Measurements from ENCODE around the gene ADTRP.

DNA sequence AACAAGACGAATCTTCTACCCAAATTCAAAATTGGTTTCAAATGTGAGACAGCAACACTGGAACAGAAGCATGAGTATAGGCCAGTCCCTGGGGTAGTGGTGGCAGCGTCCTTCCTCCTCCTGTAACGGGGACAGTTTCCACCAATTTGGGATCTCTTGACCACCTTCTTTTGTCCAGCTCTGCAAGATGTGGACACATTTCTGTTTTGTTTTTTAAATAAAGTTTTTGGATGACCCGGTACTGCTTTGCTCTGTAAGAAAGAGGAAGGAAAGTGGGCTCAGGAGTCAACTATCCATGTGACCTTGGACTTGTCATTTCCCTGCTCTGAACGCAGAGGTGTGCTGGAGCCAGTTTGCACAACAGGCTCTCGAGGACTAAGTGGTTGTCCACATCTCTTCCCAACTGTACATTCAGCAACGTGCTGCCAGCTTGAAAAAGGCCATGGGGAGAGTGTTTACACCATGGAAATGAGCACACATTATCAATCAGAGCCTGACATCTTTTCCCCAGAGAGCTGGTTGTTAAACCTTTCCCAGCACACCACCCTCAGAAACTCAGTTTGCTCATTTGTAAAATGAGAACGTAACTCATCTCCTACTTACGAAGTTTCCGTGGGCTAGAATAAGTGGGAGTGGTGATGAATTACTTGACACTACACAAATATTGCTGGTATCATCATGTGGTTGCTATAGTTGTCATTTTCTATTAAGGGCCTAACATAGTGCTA, 66.5 kb downstream of the ADTRP start:
- TF ChIP-seq, protein P1, sequence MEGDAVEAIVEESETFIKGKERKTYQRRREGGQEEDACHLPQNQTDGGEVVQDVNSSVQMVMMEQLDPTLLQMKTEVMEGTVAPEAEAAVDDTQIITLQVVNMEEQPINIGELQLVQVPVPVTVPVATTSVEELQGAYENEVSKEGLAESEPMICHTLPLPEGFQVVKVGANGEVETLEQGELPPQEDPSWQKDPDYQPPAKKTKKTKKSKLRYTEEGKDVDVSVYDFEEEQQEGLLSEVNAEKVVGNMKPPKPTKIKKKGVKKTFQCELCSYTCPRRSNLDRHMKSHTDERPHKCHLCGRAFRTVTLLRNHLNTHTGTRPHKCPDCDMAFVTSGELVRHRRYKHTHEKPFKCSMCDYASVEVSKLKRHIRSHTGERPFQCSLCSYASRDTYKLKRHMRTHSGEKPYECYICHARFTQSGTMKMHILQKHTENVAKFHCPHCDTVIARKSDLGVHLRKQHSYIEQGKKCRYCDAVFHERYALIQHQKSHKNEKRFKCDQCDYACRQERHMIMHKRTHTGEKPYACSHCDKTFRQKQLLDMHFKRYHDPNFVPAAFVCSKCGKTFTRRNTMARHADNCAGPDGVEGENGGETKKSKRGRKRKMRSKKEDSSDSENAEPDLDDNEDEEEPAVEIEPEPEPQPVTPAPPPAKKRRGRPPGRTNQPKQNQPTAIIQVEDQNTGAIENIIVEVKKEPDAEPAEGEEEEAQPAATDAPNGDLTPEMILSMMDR (conservative IDR thresholded peaks at IDR 0.05) = no peak
- no peak for TF ChIP-seq ZFX (IDR thresholded peaks at IDR 0.05)
